ENCODE data around the gene TXNDC12. TPM values are rescaled to one million over a fixed set of nuclear protein-coding genes. Genes with fewer than 3 reads are reported as not detected.

Gene TXNDC12
- total RNA-seq, 1 donor from 2014 or later, result 60.7 TPM

GRCh38 chr1:51976846-51977602, 78.0 kb downstream of the TXNDC12 start:
- DNase-seq (ENCODE audit: low read depth, low spot score), result no peak
- Mint-ChIP-seq H3K27me3 (ENCODE audit: low read depth) (no peaks in the 10 kb centered on the region), H3K36me3 (ENCODE audit: low read depth) (no peaks in the 10 kb centered on the region), H3K4me1 (peaks cover 17% of the 10 kb centered on the region), H3K4me3 (no peak overlapping the region), H3K27ac (ENCODE audit: unreplicated experiment) (no peak overlapping the region), H3K9me3 (no peaks in the 10 kb centered on the region)
- TF ChIP-seq CTCF (conservative IDR thresholded peaks at IDR 0.05), result no peak

GRCh38 chr1:51973587-51974474, 81.2 kb downstream of the TXNDC12 start:
- Mint-ChIP-seq H3K27ac (ENCODE audit: unreplicated experiment) (peak overlapping the region; percentile 40), H3K4me1 (peaks cover 22% of the 10 kb centered on the region)
- TF ChIP-seq CTCF (conservative IDR thresholded peaks at IDR 0.05), result no peak

More at GRCh38 chr1:51973587-51974474, 81.2 kb downstream of the TXNDC12 start:
- no peak for DNase-seq (ENCODE audit: low read depth, low spot score)
- no peaks in the 10 kb centered on the region for H3K27me3 Mint-ChIP-seq (ENCODE audit: low read depth)
- H3K9me3 Mint-ChIP-seq, result no peaks in the 10 kb centered on the region
- H3K36me3 Mint-ChIP-seq (ENCODE audit: low read depth), result no peaks in the 10 kb centered on the region
- no peak overlapping the region for H3K4me3 Mint-ChIP-seq

Other genes with a start within 250 kb of the TXNDC12 start
- gene NRDC, start 176.5 kb downstream of the TXNDC12 start, total RNA-seq, result 155 and 158 TPM in 2 replicates
- 2.4 TPM in 2 replicates for gene RAB3B, start 64.5 kb downstream of the TXNDC12 start, total RNA-seq
- gene KTI12, start 21.4 kb downstream of the TXNDC12 start, total RNA-seq, result 6.4 and 8.1 TPM in 2 replicates
- gene BTF3L4, start 1.1 kb upstream of the TXNDC12 start, total RNA-seq, result 74.3 and 75.0 TPM in 2 replicates
- 28.0 and 29.7 TPM in 2 replicates for gene ZFYVE9, start 86.9 kb upstream of the TXNDC12 start, total RNA-seq

All from neural crest cell (in vitro differentiated cells).